Prostate gland (tissue), 2 donors: ENCODE measurements around the gene CHRNA9. TPM values are rescaled to one million over a fixed set of nuclear protein-coding genes. Genes with fewer than 3 reads are reported as not detected.

Experiments
- DNase-seq: peaks from one replicate; pipeline ENCODE4 v3.0.0-alpha.2; 2019; ENCODE audit warnings: low spot score
- H3K27ac ChIP-seq, 2 donors: fragments of 200-600 bp; sonication (generic); 2 replicates each; pipeline ENCODE4 v1.5.1; 2017 to 2019
- H3K27me3 ChIP-seq: fragments of 200-600 bp; sonication (generic); replicated peaks from 2 replicates; pipeline ENCODE4 v1.5.1; 2019; ENCODE audit not compliant: insufficient read depth
- H3K36me3 ChIP-seq, 2 donors: fragments of 200-600 bp; sonication (generic); 1 replicate in 1 of 2; 2 replicates in 1 of 2; pipeline versions ENCODE4 v1.5.1 to v1.8.1; 2017 to 2019
- H3K4me1 ChIP-seq: fragments of 200-600 bp; sonication (generic); replicated peaks from 2 replicates; pipeline ENCODE4 v1.5.1; 2019
- H3K4me3 ChIP-seq, 2 donors: fragments of 200-600 bp; sonication (generic); 2 replicates each; pipeline ENCODE4 v1.5.1; 2017 to 2019
- H3K9me3 ChIP-seq: fragments of 200-600 bp; sonication (generic); 2 replicates; pipeline ENCODE4 v1.5.1; 2017
- POLR2A ChIP-seq: fragments of 450-650 bp; IDR thresholded peaks from one replicate; pipeline ENCODE4 v1.6.1; 2016; ENCODE audit warnings: antibody characterized with exemption, mild to moderate bottlenecking
- POLR2AphosphoS5 ChIP-seq: sonication (generic); formaldehyde crosslinking; IDR thresholded peaks from one replicate; pipeline ENCODE4 v1.6.1; 2017; ENCODE audit warnings: antibody characterized with exemption
- WGBS: methylation state at CpG from one replicate; pipeline ENCODE4 v1.1.5; 2018; 5-methylcytosine and 5-hydroxymethylcytosine counted together
- intact Hi-C: fragments of 100-400 bp; cut with DNase I; formaldehyde crosslinking; loops from one replicate; pipeline ENCODE4 v1.14.2; 2022
- total RNA-seq, 2 donors: library from RNA; depleted of rRNA; stranded (reverse); fragments of >200 nt; gene quantifications; one replicate each; pipeline ENCODE4 v1.1.0, GENCODE V29; 2016
- TF ChIP-seq, protein P1 (sequence below), 4 experiments: fragments of 200-600 bp in 2 of 4; fragments of 450-650 bp in 2 of 4; sonication (generic) in 2 of 4; IDR thresholded peaks; 1 replicate in 3 of 4; 2 replicates in 1 of 4; pipeline ENCODE4 v1.5.1; 2016 to 2019; ENCODE audit warnings: antibody characterized with exemption in 4 of 4, mild to moderate bottlenecking in 2 of 4, moderate library complexity in 2 of 4

CHRNA9 gene
- total RNA-seq, 2 donors from 2014 or later, result not detected

DNA sequence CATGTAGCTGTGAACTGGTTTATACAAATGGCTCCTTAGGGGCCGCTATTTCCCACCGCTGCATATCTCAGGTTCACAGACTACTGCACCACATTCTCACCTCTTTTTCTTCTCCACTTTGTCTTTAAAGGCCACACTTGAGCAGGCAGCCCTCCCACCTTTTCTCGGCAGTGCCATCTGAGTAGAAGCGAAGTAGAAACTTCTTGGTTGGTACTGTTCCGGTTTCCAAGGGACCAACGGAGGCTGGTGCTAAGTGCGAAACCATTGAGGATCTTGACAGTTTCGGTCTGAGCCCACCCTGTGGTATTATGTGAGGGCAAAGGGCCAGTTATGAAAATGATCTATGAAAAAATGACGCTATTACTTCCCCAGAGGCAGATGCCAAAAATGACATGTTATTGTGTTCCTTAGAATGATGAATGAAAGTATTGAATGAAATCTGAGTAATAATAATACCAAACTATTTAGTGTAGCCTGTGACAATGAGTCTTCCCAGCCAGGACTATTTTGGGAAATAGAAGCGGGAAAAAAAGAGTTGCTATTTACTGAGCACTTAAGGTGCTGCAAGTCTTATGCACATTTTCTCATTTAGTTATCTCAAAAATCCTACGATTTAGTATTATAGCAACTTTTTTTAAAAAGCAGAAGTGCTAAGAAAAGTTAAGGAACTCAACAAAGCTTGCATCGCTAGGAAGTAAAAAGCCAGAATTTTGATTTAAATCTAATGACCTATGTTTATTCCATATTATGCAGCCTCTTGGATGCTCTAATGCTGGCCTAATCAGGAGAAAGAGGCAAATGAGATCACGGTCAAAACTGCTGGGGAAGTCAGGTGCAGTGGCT, 29.6 kb upstream of the CHRNA9 start:
- intact Hi-C loops, result loop anchor here (5.0 kb wide), 1 partner anchor 153 kb away; no protein-coding TSS in a partner anchor
- Histone ChIP-seq H3K36me3 (no peaks in the 10 kb centered on the region), H3K27ac (no peak overlapping the region), H3K4me3 (no peak overlapping the region), H3K4me1 (no peaks in the 10 kb centered on the region), H3K9me3 (no peaks in the 10 kb centered on the region), H3K27me3 (no peaks in the 10 kb centered on the region)
- TF ChIP-seq POLR2AphosphoS5, result no peak
- TF ChIP-seq, protein P1, sequence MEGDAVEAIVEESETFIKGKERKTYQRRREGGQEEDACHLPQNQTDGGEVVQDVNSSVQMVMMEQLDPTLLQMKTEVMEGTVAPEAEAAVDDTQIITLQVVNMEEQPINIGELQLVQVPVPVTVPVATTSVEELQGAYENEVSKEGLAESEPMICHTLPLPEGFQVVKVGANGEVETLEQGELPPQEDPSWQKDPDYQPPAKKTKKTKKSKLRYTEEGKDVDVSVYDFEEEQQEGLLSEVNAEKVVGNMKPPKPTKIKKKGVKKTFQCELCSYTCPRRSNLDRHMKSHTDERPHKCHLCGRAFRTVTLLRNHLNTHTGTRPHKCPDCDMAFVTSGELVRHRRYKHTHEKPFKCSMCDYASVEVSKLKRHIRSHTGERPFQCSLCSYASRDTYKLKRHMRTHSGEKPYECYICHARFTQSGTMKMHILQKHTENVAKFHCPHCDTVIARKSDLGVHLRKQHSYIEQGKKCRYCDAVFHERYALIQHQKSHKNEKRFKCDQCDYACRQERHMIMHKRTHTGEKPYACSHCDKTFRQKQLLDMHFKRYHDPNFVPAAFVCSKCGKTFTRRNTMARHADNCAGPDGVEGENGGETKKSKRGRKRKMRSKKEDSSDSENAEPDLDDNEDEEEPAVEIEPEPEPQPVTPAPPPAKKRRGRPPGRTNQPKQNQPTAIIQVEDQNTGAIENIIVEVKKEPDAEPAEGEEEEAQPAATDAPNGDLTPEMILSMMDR (IDR thresholded peaks at IDR 0.05), result no peak
- TF ChIP-seq POLR2A, result no peak
- whole genome bisulfite sequencing, result 75% methylated on average over 13 of the region's 13 CpGs
- no peak for DNase-seq

DNA sequence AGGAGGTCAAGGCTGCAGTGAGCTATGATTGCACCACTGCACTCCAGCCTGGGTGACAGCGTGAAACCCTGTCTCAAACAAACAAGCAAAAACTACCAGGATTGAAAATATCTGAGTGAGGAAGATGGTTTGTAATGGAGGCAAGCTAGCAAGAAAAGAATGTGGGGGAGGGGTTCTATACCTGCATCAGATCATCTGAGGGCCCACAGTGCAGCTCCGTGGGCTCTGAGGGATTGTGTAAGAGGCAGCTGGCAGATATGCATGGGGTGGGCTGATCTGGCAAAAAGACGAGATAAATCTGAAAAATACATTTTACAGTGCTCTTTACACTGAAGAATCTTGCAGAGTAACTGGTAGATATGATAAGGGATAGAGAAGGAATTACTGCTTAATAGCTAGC, 28.9 kb upstream of the CHRNA9 start:
- Histone ChIP-seq H3K9me3 (no peaks in the 10 kb centered on the region), H3K4me1 (no peaks in the 10 kb centered on the region), H3K27me3 (no peaks in the 10 kb centered on the region), H3K27ac (no peak overlapping the region), H3K36me3 (no peaks in the 10 kb centered on the region), H3K4me3 (no peak overlapping the region)
- 66% methylated on average over 3 of the region's 3 CpGs for WGBS
- no peak for DNase-seq
- TF ChIP-seq POLR2A, result no peak
- TF ChIP-seq, protein P1 (IDR thresholded peaks at IDR 0.05), result no peak
- no peak for TF ChIP-seq POLR2AphosphoS5
- intact Hi-C loops, result loop anchor here (5.0 kb wide), 1 partner anchor 154 kb away; no protein-coding TSS in a partner anchor

DNA sequence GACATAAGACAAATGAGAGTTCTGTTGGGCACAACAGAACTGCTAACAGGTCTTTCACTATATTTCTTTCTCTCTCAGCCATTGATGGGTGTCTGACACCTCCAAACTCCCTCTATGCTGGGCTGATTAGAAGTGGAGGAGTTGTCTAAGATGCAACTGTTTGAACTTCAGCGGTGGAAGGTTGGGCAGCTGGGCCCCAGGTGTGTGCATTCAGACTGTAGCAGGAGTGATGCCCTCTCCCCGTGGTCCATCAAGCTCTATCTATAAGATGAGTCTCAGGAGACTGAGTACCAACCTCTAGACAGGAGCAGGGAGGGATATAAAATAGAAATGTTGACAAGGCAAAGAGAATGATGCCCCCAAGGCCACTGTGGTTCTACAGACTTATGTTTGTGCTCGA, 28.2 kb upstream of the CHRNA9 start:
- Histone ChIP-seq H3K27ac (no peak overlapping the region), H3K4me3 (no peak overlapping the region), H3K36me3 (no peaks in the 10 kb centered on the region), H3K9me3 (no peaks in the 10 kb centered on the region), H3K27me3 (no peaks in the 10 kb centered on the region), H3K4me1 (no peaks in the 10 kb centered on the region)
- WGBS, result 91% methylated on average over 3 of the region's 3 CpGs
- no peak for DNase-seq
- TF ChIP-seq POLR2AphosphoS5 (no peak), POLR2A (no peak)
- TF ChIP-seq, protein P1 (IDR thresholded peaks at IDR 0.05), result no peak
- intact Hi-C loops, result loop anchor here (5.0 kb wide), 1 partner anchor 155 kb away; no protein-coding TSS in a partner anchor

DNA sequence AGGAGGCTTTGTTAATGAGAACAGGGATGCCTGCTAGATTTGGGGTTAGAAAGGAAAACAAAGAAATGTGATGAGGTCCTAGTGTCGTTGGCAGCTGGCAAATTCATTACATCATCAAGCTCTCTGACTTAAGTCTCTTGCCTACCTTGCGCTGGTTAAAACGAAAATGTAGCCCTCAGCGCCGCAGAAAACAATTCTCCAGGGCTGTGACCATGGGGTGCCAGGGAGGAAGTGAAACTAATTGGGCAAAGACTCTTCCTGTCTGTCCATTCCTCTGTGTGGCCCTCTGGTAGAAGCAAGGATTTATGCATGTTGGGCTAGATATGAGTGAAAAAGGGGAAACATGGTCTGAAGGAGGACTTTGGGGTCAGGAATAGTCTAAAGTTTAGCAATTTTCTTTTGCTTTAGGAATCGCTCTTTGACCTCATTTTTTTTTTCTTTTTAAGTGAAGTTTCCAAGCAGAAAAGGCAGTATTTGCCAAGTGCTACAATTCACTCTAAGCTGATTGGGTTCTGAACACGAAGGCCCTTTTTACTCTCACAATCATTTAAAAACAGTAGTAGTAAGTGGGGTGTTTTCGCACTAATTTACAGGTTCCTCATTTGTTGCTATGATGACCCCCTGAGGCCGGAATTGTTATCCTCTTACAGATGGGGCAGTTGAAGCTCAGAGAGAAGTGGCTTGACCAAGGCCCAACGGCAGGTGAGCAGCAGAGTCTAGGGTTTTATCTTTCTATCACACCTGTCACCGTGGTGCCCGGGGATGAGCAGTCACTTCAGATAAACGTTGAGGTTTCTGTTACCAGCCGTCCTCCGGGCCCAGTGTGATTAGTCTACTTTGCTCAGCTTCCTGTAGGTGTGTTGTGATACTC, 27.3 kb upstream of the CHRNA9 start:
- 76% methylated on average over 15 of the region's 15 CpGs for WGBS
- intact Hi-C loops, result loop anchor here (2.0 to 5.0 kb wide), 2 partner anchors 156 to 251 kb away; partner anchors contain the start of gene N4BP2
- no peak overlapping the region for H3K27ac ChIP-seq

More for the DNA sequence above, 27.3 kb upstream of the CHRNA9 start:
- Histone ChIP-seq H3K9me3 (no peaks in the 10 kb centered on the region), H3K4me3 (no peak overlapping the region), H3K36me3 (no peaks in the 10 kb centered on the region), H3K27me3 (no peaks in the 10 kb centered on the region), H3K4me1 (no peaks in the 10 kb centered on the region)
- no peak for DNase-seq
- TF ChIP-seq, protein P1 (IDR thresholded peaks at IDR 0.05), result no peak
- TF ChIP-seq POLR2AphosphoS5, result no peak
- TF ChIP-seq POLR2A, result no peak
